GM21717 (cell line): ENCODE data around the gene LACTB.
A peak's percentile ranks its signal among the peaks of the same experiment; 100 is the strongest.

Source experiments
- ATAC-seq: cut with Tn5 transposase; IDR thresholded peaks from one replicate; pipeline ENCODE4 v1.9.1; 2021; ENCODE audit warnings: mild to moderate bottlenecking, moderate library complexity; ENCODE audit not compliant: unreplicated experiment

Gene LACTB

DNA sequence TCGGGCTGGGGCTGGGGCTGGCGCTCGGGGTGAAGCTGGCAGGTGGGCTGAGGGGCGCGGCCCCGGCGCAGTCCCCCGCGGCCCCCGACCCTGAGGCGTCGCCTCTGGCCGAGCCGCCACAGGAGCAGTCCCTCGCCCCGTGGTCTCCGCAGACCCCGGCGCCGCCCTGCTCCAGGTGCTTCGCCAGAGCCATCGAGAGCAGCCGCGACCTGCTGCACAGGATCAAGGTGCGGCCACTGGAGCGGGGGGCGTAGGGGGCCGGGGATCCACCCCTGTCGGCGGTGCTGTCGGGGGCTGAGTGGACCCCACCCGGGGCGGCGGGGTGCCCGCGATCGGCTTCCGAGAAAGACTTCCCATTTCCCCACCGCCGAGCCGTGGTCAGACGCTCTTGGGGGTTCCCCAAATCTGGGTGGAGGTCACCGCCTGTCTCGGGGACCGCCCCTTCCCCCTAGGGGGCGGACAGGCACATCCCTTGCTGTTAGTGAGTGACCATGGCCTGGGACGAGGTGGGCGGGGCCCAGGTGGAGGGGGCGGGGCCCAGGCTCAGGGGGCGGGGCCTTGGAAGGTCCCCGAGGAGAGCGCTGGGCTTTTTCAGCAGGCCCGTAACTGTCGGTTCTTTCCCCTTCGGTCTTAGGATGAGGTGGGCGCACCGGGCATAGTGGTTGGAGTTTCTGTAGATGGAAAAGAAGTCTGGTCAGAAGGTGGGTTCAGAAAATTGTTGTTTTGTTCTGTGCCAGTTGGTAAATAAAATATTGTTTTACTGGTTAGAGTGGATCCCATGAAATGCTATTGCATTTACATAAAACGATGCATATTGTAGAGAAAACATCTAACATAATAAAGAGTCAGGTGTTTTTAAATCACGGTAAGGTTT is 578 bp downstream of the LACTB start:
- peak; percentile 85 for ATAC-seq

DNA sequence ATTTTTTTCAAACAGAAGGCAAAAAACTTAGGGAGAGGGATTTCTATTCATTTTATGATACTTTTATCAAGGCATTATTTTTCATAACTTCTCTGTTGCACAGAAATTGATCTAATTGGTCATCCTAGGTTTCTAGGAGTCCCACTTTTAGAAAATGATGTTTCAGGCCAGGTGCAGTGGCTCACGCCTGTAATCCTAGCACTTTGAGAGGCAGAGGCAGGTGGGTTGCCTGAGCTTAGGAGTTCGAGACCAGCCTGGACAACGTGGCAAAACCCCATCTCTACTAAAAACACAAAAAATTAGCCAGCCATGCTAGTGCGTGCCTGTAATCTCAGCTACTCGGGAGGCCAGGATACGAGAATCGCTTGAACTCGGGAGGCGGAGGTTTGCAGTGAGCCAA is 2.8 kb downstream of the LACTB start:
- no peak for ATAC-seq

DNA sequence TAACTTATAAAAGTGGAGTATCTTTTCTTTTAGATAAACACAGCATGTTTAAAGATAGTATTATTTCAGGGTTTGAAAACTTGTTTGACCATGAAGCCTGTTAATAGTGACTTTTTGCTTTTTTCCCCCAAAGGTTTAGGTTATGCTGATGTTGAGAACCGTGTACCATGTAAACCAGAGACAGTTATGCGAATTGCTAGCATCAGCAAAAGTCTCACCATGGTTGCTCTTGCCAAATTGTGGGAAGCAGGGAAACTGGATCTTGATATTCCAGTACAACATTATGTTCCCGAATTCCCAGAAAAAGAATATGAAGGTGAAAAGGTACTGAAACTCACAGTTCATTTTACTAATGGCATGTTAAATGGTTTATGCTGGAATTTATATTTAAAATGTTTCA is 5.1 kb downstream of the LACTB start:
- ATAC-seq, result no peak

DNA sequence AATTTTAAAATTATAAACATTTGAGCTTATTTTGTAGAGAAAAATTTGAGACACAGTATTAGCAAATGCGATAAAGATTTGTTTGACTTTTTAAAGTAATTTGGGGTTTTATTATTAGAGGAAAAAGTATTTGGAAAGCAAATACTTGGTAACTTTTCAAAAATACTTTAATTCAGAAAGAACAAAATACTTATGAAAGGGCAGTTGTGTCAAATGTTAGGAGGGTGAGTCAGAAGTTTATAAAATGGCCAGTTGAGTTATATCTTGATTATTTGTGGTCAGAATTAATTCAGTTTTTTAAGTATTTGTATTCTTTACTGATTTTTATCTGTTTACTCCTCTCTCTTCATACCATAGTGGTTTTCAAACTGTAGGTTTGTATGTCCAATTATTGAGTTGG is 12.1 kb downstream of the LACTB start:
- ATAC-seq, result no peak

DNA sequence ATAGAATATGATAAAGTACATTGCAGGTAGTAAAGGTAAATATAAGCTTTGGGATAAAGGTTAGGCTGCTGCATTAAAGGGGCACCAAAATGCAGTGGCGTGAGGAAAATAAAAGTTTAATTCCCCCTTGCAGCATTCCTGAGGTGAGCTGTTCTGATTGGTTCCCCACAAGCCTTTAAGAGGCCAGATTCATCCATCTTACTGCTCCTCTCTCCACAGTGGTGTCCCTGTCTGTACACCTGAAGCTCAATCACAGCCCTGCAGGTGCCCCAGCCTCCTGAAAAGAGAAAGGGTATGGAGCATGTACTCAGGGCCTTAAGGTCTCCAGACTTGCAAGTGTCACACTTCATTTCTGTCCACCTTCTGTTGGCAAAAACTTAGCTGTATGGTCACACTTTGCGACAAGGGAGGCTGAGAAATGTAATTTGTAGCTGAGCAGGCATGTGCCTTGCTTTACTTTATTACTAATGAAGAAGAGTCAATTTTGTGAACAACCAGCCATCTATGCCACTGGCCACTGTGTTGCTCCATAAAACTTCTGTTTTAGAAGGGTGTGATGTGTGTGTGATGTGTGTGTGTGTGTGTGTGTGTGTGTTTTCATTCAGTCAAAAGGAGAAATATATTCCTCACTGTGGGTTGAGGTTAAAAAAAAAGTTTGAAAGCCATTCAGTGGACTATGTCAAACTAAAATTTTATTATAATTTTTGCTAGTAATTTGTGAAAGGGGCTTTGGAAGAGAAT is 12.8 kb downstream of the LACTB start:
- no peak for ATAC-seq

DNA sequence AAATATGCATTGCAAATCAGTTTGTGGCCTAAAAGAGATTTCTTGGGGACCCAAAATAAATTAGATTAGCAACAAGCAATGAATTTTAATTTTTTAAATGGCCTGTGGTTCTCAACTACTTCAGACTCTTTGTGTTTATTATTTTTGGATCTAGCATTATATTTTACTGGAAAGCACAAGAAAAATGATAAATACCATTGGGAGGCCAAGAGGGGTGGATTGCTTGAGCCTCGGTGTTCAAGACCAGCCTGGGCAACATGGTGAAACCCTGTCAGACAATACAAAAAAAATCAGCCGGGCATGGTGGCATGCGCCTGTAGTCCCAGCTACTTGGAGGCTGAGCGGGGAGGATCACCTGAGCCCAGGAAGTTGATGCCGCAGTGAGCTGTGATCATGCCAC is 13.6 kb downstream of the LACTB start:
- no peak for ATAC-seq

DNA sequence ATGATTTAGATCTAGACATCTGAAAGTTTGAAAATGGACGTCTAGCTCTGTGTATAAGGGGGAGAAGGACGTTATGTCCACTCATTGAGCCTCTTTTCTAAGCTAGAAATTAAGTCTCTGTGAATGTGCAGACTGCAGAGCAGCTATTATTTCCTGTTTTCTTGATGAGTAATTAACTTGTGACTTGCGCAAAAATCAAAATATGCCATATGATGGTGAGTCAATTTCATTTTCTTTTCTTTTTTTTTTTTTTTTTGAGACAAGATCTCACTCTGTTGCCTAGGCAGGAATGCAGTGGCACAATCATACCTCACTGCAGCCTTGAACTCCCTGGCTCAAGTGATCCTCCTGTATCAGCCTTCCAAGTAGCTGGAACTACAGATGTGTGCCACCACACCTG is 14.1 kb downstream of the LACTB start:
- no peak for ATAC-seq

DNA sequence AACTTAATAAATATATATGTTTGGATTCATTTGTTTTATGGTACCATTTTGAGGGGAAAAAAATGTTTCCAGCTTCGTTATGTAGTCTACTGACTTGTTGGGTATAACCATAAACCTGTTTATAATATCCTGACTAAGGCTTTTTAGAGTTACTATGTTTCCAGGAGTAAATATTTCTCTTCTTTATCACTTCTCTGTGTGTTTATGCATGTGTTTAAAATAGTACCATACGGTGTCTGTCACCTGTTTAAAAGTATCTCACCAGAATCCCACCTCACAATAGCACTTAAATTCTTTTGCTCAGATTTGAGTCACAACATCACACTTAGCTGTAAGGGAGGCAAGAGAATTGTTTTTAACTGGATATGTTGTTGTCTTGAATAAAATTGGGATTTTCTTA is 15.1 kb downstream of the LACTB start:
- no peak for ATAC-seq

DNA sequence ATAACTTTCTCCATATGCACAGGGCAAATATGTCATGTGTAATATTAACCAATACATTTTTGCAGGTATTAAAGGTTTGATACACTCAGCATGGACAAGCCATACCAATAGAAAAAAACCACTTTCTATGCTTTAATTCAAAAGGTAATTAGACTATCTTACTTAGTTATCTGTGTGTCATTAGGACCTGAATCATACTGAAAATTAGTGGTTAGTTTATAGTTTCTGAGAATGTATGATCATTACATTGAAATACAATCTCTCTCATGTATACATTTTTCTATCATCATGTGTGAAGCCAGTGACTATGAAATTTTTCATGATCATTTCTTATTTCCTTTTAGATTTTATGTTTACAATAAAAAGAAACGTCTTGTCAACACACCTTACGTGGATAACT is 19.3 kb downstream of the LACTB start:
- ATAC-seq, result no peak

DNA sequence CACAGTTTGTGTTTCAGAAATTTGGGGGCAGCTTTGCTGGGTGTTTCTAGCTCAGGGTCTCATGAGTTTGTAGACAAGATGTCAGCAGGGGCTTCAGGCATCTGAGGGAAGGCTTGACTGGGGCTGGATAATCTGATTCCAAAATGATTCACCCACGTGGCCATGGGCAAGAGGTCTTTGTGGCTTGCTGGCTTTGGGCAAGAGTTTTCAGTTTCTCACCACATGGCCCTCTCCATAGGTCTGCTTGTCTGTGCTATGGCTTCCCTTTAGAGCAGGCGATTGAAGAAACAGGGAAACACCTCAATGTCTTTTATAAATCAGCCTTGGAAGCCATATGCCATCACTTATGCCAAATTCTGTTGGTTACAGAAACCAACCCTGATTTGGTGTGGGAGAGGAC is 23.8 kb downstream of the LACTB start:
- ATAC-seq, result no peak

DNA sequence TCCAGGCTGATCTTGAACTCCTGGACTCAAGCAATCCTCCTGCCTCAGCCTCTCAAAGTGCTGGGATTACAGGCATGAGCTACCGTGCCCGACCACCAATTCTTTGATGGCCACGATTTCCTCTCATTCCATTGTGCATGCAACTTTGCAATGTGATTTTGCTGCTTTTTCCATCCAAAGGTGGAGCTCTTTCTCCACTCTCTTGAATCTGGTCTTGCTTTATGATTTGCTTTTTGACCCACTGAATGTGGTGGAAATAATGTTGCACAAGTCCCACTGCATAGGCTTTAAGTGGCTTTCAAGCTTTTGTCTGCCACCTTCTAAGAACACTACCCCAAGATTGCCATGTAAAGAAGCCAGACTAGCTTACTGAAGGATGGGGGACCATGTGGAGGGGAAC is 25.0 kb downstream of the LACTB start:
- no peak for ATAC-seq

DNA sequence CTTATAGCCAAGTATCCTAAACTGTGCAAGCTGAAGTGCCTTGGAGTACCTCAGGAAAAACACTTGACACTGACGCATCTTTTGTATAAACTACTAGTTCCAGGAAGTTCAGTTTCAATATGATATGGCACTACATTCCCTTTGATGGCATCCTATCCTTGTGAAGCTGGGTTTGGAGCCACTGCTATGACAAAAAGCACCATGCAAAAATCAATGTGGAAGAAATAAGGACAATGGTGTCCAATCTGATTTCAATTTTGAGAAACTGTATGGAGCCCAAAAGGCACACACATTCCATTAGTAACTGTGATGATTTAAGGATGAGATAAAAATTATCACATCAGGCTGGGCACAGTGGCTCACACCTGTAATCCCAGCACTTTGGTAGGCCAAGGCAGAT is 30.0 kb downstream of the LACTB start:
- no peak for ATAC-seq

DNA sequence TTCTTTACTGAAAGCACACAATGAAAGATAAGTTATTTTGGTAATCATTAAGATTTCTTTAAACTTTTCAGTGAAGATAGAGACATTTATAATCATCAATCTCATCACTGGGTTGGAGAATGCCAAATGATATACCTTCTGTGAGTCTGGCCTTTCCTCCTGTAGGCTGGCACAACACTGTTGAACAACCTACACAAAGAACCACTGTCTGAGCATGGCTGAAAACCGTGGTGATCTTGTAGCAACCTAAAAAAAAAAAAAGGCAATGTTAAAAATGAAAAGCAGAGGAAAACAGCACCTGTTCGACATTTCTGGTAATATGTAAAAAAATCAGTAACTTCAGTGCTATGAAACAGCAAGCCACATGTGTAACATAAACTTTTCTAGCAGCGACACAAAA is 33.8 kb downstream of the LACTB start:
- ATAC-seq, result no peak

DNA sequence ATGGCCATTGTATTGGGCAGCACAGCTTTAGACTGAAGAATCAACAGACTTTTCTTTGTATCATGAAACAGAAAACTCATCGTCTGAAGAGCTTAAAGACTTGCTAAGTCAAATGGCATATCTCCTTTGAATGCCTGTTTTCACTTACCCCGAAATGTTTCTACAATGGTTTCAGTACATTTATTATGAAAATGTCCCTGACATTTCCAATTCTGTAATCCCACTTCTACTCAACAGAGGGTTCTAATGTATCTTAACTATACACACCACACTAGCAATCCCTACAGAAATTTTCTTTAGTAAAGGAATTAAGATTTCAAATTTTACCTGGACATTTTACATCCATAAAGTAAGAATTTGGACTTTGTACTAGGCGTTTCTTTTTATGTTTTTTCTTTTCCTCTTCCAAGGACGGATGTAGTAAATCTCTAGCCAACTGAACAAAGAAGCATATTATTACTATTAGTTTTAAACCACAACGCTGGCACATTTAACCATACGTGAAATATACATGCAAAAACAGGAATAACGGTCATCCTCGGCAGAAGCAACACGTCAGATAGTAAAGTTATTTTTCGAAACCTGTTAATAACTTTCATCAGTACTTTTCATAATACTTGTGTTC is 34.5 kb downstream of the LACTB start:
- no peak for ATAC-seq

DNA sequence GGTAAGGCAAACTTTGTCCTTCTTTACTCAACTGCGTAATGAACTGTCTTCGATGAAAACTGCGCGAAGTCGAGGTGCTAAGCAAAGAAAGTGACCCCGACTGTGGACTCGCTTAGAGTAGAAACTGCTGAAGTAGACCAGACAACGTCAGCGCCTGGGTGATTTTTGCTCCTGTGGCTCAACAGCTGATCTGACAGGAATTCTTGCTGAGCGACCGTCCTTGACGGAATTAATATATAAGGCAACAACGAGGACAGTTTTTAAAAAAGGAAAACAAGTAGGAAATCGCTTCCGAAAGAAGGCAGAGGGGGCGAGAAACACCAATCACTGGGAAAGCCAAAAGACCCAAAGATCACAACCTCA is 35.1 kb downstream of the LACTB start:
- no peak for ATAC-seq

DNA sequence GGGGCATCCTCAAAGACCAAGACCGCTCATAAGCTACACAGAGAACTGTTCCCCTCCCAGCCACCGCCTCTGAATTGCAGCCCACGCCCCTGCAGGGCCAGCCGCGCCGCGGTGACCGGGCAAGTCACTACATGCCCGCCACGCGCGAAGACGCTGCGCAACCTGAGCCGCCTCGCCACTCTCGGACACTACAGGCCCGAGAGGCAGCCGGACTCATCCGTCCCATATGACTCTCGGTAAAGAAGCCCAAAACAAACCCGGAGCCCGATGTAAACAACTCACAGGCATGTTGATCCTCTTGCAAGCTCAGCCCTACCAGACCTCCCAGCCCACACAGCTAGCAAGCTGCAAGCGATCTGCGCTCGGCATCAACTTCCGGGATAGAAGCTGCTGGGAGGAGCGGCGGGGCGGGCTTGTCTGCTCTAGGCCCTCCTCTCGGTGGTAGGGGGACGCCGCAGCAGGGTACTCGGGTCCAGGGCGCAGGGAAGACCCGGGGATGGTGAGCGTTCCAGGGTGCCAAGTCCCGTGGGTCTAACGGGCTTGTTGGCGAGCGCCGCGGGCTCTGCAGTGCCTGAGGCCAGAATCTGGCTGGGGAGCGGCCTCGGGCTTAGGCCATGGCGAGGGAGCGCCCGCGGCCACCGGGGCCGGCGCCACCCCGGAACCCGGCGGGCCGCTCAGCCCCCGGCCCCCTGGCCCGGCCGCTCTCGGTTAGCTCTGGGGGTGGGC is 35.6 kb downstream of the LACTB start, which contains the start of gene RPS27L:
Gene RPS27L (minus strand): TSS at position 360 of the 726 bp plus-strand sequence. CDS start 72 bp downstream, at position 288.
- ATAC-seq, result peak; percentile 88

DNA sequence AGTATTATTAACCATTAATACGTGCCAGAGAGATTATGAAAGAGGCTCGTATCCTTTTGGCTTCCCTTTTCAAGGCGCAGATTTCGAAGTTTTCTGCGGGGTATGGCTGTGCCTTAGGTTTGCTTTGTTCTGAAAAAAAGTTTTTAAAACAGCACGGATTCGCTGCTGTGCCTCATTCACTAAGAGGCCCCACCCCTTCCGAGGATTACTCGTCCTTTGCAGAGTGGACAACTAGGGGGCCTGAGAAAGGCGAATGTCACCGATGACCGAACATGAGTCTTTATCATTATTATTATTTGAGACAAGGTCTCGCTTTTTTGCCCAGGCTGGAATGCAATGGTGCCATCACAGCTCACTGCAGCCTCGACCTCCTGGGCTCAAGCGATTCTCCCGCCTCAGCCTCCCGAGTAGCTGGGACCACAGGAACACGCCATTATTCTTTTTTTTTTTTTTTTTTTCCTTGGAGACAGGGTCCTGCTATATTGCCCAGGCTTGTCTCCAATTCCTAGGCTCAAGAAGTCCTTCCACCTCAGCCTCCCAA is 36.3 kb downstream of the LACTB start:
- ATAC-seq, result no peak

DNA sequence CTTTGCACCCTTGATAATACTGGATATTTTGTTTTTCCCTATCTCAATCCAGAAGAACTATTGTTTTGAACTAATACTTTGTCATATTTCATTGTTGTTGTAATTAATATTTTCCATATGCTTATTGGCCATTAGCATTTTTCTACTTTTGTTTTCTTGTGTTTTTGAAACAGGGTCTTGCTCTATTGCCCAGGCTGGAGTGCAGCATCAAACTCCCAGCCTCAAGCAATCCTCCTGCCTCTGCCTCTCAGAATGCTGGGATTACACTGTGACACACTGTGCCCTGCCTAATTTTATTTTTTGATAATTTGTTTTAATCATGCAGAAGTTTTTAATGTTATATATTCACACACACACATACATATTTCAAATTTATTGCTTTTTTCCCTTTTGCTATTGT is 39.0 kb downstream of the LACTB start:
- ATAC-seq, result no peak

DNA sequence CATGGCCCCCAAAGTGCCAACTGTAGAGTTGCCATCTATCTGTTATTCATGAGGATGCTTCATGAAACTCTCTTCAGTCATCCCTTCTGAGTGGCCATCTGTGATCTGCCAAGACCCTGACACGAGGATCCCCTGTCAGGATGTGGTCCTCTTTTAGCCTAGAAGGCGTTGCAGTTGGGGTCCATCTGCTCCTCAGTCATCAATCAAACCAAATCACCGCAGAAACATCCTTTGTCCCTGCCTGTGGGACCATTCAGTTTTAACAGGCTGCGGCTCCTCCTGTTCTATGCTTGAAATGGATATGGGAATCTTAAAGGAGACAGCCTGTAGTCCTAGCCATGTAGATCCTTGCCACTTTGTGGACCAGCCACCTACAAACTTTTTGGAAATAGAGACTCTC is 41.6 kb downstream of the LACTB start:
- ATAC-seq, result no peak

DNA sequence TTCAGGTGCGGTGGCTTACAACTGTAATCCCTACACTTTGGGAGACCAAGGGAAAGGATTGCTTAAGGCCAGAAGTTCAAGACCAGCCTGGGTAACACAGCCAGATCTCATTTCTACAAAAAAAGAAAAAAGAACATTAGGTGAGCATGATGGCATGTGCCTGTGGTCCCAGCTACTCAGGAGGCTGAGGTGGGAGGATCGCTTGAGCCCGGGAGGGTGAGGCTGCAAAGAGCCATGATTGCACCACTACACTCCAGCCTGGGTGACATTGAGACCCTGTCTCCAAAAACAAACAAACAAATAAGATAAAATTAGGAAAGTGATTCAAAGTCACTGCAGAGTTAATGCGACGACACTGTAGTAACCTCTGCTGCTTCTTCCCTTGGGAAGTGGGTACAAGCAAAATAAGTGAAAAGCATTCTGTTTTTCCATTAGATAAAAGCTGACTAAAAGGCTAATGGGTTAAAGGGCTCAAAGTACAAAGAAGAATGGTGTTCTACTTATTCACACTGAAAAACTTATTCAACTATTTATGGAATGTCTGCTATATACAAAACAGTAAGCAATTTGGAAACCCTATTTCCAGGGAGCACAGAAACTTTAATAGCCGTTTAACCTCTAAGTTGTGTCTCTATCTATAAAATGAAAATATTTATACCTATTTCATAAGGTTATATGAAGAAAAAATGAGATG is 43.7 kb downstream of the LACTB start:
- no peak for ATAC-seq
